ENCODE measurements around the gene GREB1L.

GREB1L gene

GRCh38 chr18:21255211-21255610 is 13.2 kb downstream of the GREB1L start:
- Histone ChIP-seq H3K14ac (ENCODE audit: low read length) (no peak overlapping the region), H3K23ac (ENCODE audit: low read length) (no peak overlapping the region), H4K91ac (ENCODE audit: low read depth, low read length) (no peak overlapping the region), H3K4me2 (ENCODE audit: low read length) (no peak overlapping the region), H2BK120ac (ENCODE audit: insufficient read depth, low read length, poor library complexity) (no peak overlapping the region), H3K79me2 (ENCODE audit: control insufficient read depth, insufficient read depth, low read length, poor library complexity) (no peaks in the 10 kb centered on the region), H2AK5ac (ENCODE audit: low read length) (no peak overlapping the region), H3K27me3 (ENCODE audit: insufficient read depth, low read length) (no peaks in the 10 kb centered on the region), H4K8ac (ENCODE audit: low read depth, low read length) (no peak overlapping the region), H2AFZ (ENCODE audit: insufficient read depth, low read length, poor library complexity) (no peak overlapping the region), H2BK12ac (ENCODE audit: low read length) (no peak overlapping the region), H3K4me3 (ENCODE audit: low read depth, low read length) (no peak overlapping the region), H3K18ac (ENCODE audit: low read length) (no peak overlapping the region), H3K79me1 (ENCODE audit: low read length) (peaks cover 6% of the 10 kb centered on the region), H4K12ac (ENCODE audit: low read depth, low read length) (no peak overlapping the region), H3K9ac (ENCODE audit: low read length) (no peak overlapping the region), H3K4me1 (ENCODE audit: control insufficient read depth in 1 of 2, insufficient read depth in 2 of 2, low read length in 2 of 2) (peaks cover 2 to 7% of the 10 kb centered on the region in 2 experiments), H3K9me3 (ENCODE audit: insufficient read depth, low read depth, low read length) (no peaks in the 10 kb centered on the region), H2BK5ac (ENCODE audit: low read depth, low read length, poor library complexity) (no peak overlapping the region), H3K36me3 (ENCODE audit: control insufficient read depth in 1 of 2, insufficient read depth in 2 of 2, low read length in 2 of 2) (peaks cover 1 to 3% of the 10 kb centered on the region in 2 experiments), H3K27ac (ENCODE audit: low read depth, low read length) (peak overlapping the region; percentile 34), H3K4ac (ENCODE audit: low read depth, low read length) (no peak overlapping the region)
- WGBS (ENCODE audit: extremely low coverage, insufficient coverage, insufficient read length): no CpG with 5 or more reads among the region's 3 CpGs
- no peak for DNase-seq

DNA sequence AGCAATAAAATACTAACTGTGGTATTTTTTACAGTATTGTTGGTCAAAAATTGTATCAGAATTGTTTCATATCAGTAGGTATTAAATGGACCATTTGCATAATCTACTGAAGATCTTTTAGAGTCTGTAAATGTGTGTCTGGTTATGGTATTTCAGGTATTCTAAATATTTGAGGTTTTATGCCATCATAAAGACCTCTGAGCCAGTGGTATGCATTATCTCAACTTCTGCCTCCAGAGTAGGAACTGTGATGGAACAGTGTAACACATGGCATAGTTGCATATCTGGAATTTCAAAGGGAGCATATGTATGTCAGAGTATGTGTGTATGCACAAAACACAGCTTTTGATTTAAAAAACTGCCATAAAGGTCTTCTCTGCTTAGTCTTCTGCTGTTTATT is 15.4 kb downstream of the GREB1L start:
- H3K4me2 ChIP-seq (ENCODE audit: low read length): no peak overlapping the region
- H4K8ac ChIP-seq (ENCODE audit: low read depth, low read length): no peak overlapping the region
- no peak overlapping the region for H4K91ac ChIP-seq (ENCODE audit: low read depth, low read length)
- H3K36me3 ChIP-seq (ENCODE audit: control insufficient read depth in 1 of 2, insufficient read depth in 2 of 2, low read length in 2 of 2): peaks cover 0 to 3% of the 10 kb centered on the region in 2 experiments
- no peak overlapping the region for H2BK12ac ChIP-seq (ENCODE audit: low read length)
- H2BK120ac ChIP-seq (ENCODE audit: insufficient read depth, low read length, poor library complexity): no peak overlapping the region
- no peak overlapping the region for H3K9ac ChIP-seq (ENCODE audit: low read length)
- no peaks in the 10 kb centered on the region for H3K79me2 ChIP-seq (ENCODE audit: control insufficient read depth, insufficient read depth, low read length, poor library complexity)
- H3K27ac ChIP-seq (ENCODE audit: low read depth, low read length): peak overlapping the region; percentile 6
- DNase-seq: peak; percentile 12 to 76
- H3K18ac ChIP-seq (ENCODE audit: low read length): no peak overlapping the region
- no peak overlapping the region for H2AFZ ChIP-seq (ENCODE audit: insufficient read depth, low read length, poor library complexity)
- no peak overlapping the region for H2AK5ac ChIP-seq (ENCODE audit: low read length)
- no peaks in the 10 kb centered on the region for H3K27me3 ChIP-seq (ENCODE audit: insufficient read depth, low read length)
- H3K9me3 ChIP-seq (ENCODE audit: insufficient read depth, low read depth, low read length): no peaks in the 10 kb centered on the region
- no peak overlapping the region for H3K4me3 ChIP-seq (ENCODE audit: low read depth, low read length)
- H4K12ac ChIP-seq (ENCODE audit: low read depth, low read length): no peak overlapping the region
- H3K4ac ChIP-seq (ENCODE audit: low read depth, low read length): no peak overlapping the region
- H2BK5ac ChIP-seq (ENCODE audit: low read depth, low read length, poor library complexity): no peak overlapping the region
- peaks cover 6% of the 10 kb centered on the region for H3K79me1 ChIP-seq (ENCODE audit: low read length)
- no peak overlapping the region for H3K14ac ChIP-seq (ENCODE audit: low read length)
- peaks cover 2 to 7% of the 10 kb centered on the region in 2 experiments for H3K4me1 ChIP-seq (ENCODE audit: control insufficient read depth in 1 of 2, insufficient read depth in 2 of 2, low read length in 2 of 2)
- no peak overlapping the region for H3K23ac ChIP-seq (ENCODE audit: low read length)

GRCh38 chr18:21260621-21261020 is 18.6 kb downstream of the GREB1L start:
- Histone ChIP-seq H2AFZ (ENCODE audit: insufficient read depth, low read length, poor library complexity) (no peak overlapping the region), H2AK5ac (ENCODE audit: low read length) (no peak overlapping the region), H4K8ac (ENCODE audit: low read depth, low read length) (no peak overlapping the region), H3K18ac (ENCODE audit: low read length) (no peak overlapping the region), H4K91ac (ENCODE audit: low read depth, low read length) (no peak overlapping the region), H4K12ac (ENCODE audit: low read depth, low read length) (no peak overlapping the region), H3K27ac (ENCODE audit: low read depth, low read length) (no peak overlapping the region), H3K4me1 (ENCODE audit: control insufficient read depth in 1 of 2, insufficient read depth in 2 of 2, low read length in 2 of 2) (peaks cover 2 to 8% of the 10 kb centered on the region in 2 experiments), H2BK5ac (ENCODE audit: low read depth, low read length, poor library complexity) (no peak overlapping the region), H3K4me3 (ENCODE audit: low read depth, low read length) (no peak overlapping the region), H3K4ac (ENCODE audit: low read depth, low read length) (no peak overlapping the region), H3K23ac (ENCODE audit: low read length) (no peak overlapping the region), H3K4me2 (ENCODE audit: low read length) (no peak overlapping the region), H3K36me3 (ENCODE audit: control insufficient read depth in 1 of 2, insufficient read depth in 2 of 2, low read length in 2 of 2) (peaks cover 0 to 3% of the 10 kb centered on the region in 2 experiments), H3K9ac (ENCODE audit: low read length) (no peak overlapping the region), H3K79me2 (ENCODE audit: control insufficient read depth, insufficient read depth, low read length, poor library complexity) (no peaks in the 10 kb centered on the region), H2BK120ac (ENCODE audit: insufficient read depth, low read length, poor library complexity) (no peak overlapping the region), H3K27me3 (ENCODE audit: insufficient read depth, low read length) (no peaks in the 10 kb centered on the region), H2BK12ac (ENCODE audit: low read length) (no peak overlapping the region), H3K9me3 (ENCODE audit: insufficient read depth, low read depth, low read length) (no peaks in the 10 kb centered on the region), H3K14ac (ENCODE audit: low read length) (no peak overlapping the region), H3K79me1 (ENCODE audit: low read length) (peaks cover 4% of the 10 kb centered on the region)
- no CpG with 5 or more reads among the region's 2 CpGs for WGBS (ENCODE audit: extremely low coverage, insufficient coverage, insufficient read length)
- no peak for DNase-seq

- Histone ChIP-seq H2BK120ac (ENCODE audit: insufficient read depth, low read length, poor library complexity) (no peak overlapping the region), H2BK12ac (ENCODE audit: low read length) (no peak overlapping the region), H3K18ac (ENCODE audit: low read length) (no peak overlapping the region), H3K79me2 (ENCODE audit: control insufficient read depth, insufficient read depth, low read length, poor library complexity) (no peaks in the 10 kb centered on the region), H3K79me1 (ENCODE audit: low read length) (peaks cover 5% of the 10 kb centered on the region), H3K4me1 (ENCODE audit: control insufficient read depth in 1 of 2, insufficient read depth in 2 of 2, low read length in 2 of 2) (peaks cover 4 to 11% of the 10 kb centered on the region in 2 experiments), H2AK5ac (ENCODE audit: low read length) (no peak overlapping the region), H4K12ac (ENCODE audit: low read depth, low read length) (no peak overlapping the region), H3K27ac (ENCODE audit: low read depth, low read length) (peak overlapping the region; percentile 34), H3K4ac (ENCODE audit: low read depth, low read length) (no peak overlapping the region), H3K23ac (ENCODE audit: low read length) (no peak overlapping the region), H3K4me2 (ENCODE audit: low read length) (no peak overlapping the region), H3K27me3 (ENCODE audit: insufficient read depth, low read length) (no peaks in the 10 kb centered on the region), H3K36me3 (ENCODE audit: control insufficient read depth in 1 of 2, insufficient read depth in 2 of 2, low read length in 2 of 2) (peaks cover 0 to 3% of the 10 kb centered on the region in 2 experiments), H3K14ac (ENCODE audit: low read length) (no peak overlapping the region), H2BK5ac (ENCODE audit: low read depth, low read length, poor library complexity) (no peak overlapping the region), H2AFZ (ENCODE audit: insufficient read depth, low read length, poor library complexity) (no peak overlapping the region), H3K9ac (ENCODE audit: low read length) (no peak overlapping the region), H3K4me3 (ENCODE audit: low read depth, low read length) (no peak overlapping the region), H4K8ac (ENCODE audit: low read depth, low read length) (no peak overlapping the region), H4K91ac (ENCODE audit: low read depth, low read length) (no peak overlapping the region), H3K9me3 (ENCODE audit: insufficient read depth, low read depth, low read length) (no peaks in the 10 kb centered on the region)
- no CpG with 5 or more reads among the region's 1 CpG for WGBS (ENCODE audit: extremely low coverage, insufficient coverage, insufficient read length)
- no peak for DNase-seq
Measured at GRCh38 chr18:21261352-21261751, 19.3 kb downstream of the GREB1L start.

All from trophoblast cell (in vitro differentiated cells and primary cell).